Caco-2 (cell line): ENCODE results near the gene ECE1. TPM values are rescaled to one million over a fixed set of nuclear protein-coding genes. Genes with fewer than 3 reads are reported as not detected.

Experiments
- BruUV-seq: library from RNA; stranded (reverse); fragments of 400-500 nt; replicated peaks from 2 replicates; lab custom pipeline; 2021; lab: Mats Ljungman, UMichigan
- CTCF ChIA-PET: fragments of 300-600 bp; sonication (Branson Sonifier 250); formaldehyde crosslinking; loops from one replicate; lab custom pipeline; 2022; ENCODE audit warnings: antibody characterized with exemption; lab: Charles Lee
- POLR2A ChIA-PET: fragments of 300-600 bp; sonication (Branson Sonifier 250); formaldehyde crosslinking; loops from one replicate; lab custom pipeline; 2022; ENCODE audit warnings: antibody characterized with exemption; lab: Charles Lee
- DNase-seq, 2 experiments: peaks; one replicate each; pipeline versions ENCODE4 v3.0.0 to v3.0.0-alpha.2; 2020 to 2022
- H3K27me3 ChIP-seq: replicated peaks from 2 replicates; pipeline ENCODE4 v1.6.0; 2011; ENCODE audit warnings: low read length; ENCODE audit not compliant: control insufficient read depth, insufficient read depth
- H3K36me3 ChIP-seq: 2 replicates; pipeline ENCODE4 v1.5.1; 2011; ENCODE audit warnings: low read length; ENCODE audit not compliant: control insufficient read depth, insufficient read depth
- H3K4me1 ChIP-seq: fragments of 250-450 bp; sonication (Bioruptor Pico); 2 replicates; pipeline ENCODE4 v1.5.1; 2020; ENCODE audit warnings: mild to moderate bottlenecking
- H3K4me3 ChIP-seq: 2 replicates; pipeline ENCODE4 v1.5.1; 2011; ENCODE audit warnings: low read depth, mild to moderate bottlenecking, control low read depth, low read length
- H3K9me3 ChIP-seq: fragments of 250-450 bp; sonication (Bioruptor Pico); 2 replicates; pipeline ENCODE4 v1.5.1; 2020; ENCODE audit warnings: mild to moderate bottlenecking, moderate library complexity
- H3K27ac Mint-ChIP-seq: one replicate; pipeline ENCODE4 v1.8.0; 2022; ENCODE audit warnings: mixed read lengths; ENCODE audit not compliant: unreplicated experiment
- H3K27me3 Mint-ChIP-seq: one replicate; pipeline ENCODE4 v1.8.0; 2022; ENCODE audit warnings: mixed read lengths; ENCODE audit not compliant: insufficient read depth, unreplicated experiment
- H3K36me3 Mint-ChIP-seq: one replicate; pipeline ENCODE4 v1.8.0; 2022; ENCODE audit warnings: mild to moderate bottlenecking, mixed read lengths; ENCODE audit not compliant: insufficient read depth, unreplicated experiment
- H3K4me1 Mint-ChIP-seq: one replicate; pipeline ENCODE4 v1.8.0; 2022; ENCODE audit warnings: low read depth, mixed read lengths; ENCODE audit not compliant: unreplicated experiment
- H3K4me3 Mint-ChIP-seq: one replicate; pipeline ENCODE4 v1.8.0; 2022; ENCODE audit warnings: mild to moderate bottlenecking, moderate library complexity, mixed read lengths; ENCODE audit not compliant: unreplicated experiment
- H3K9me3 Mint-ChIP-seq: one replicate; pipeline ENCODE4 v1.8.0; 2022; ENCODE audit warnings: mixed read lengths; ENCODE audit not compliant: unreplicated experiment
- CTCF ChIP-seq, 2 experiments: fragments of 200-600 bp in 1 of 2; IDR thresholded peaks; 1 replicate in 1 of 2; 2 replicates in 1 of 2; pipeline versions ENCODE4 v1.5.1 to v1.8.0; 2011 to 2022; ENCODE audit warnings: antibody characterized with exemption in 1 of 2, control low read depth in 1 of 2, inconsistent platforms in 1 of 2, low read depth in 1 of 2, low read length in 1 of 2, mild to moderate bottlenecking in 1 of 2, moderate library complexity in 1 of 2; ENCODE audit not compliant: insufficient read depth in 1 of 2, severe bottlenecking in 1 of 2, unreplicated experiment in 1 of 2
- intact Hi-C: fragments of 100-400 bp; cut with micrococcal nuclease; formaldehyde crosslinking; loops from one replicate; pipeline ENCODE4 v1.10.0; 2022; ENCODE audit not compliant: unreplicated experiment
- total RNA-seq: library from RNA; stranded (reverse); gene quantifications from 2 replicates; pipeline ENCODE4 v1.2.3, GENCODE V29; 2022

Gene ECE1
- total RNA-seq, 1 experiment from 2014 or later = 50.2 TPM

GRCh38 chr1:21261551-21262292 lies 28.5 kb downstream of the ECE1 start:
- ChIA-PET POLR2A (no interaction called here), CTCF (interaction anchor here (1.4 to 1.5 kb wide), 2 partner anchors 9 to 10 kb away, joined by 7 read pairs; no protein-coding TSS in a partner anchor)
- no peaks in the 10 kb centered on the region for H3K9me3 ChIP-seq
- Mint-ChIP-seq H3K9me3 (no peaks in the 10 kb centered on the region), H3K4me3 (no peak overlapping the region), H3K4me1 (peaks cover 23% of the 10 kb centered on the region), H3K36me3 (peaks cover 9% of the 10 kb centered on the region), H3K27me3 (no peaks in the 10 kb centered on the region), H3K27ac (peak overlapping the region; percentile 73)
- BruUV-seq = no TSS peak
- H3K36me3 ChIP-seq = no peaks in the 10 kb centered on the region; the same call in 1 of the 2 replicates
- H3K27me3 ChIP-seq = no peaks in the 10 kb centered on the region
- no peak for DNase-seq
- TF ChIP-seq CTCF (IDR thresholded peaks at IDR 0.05; ENCODE audit: insufficient read depth in 1 of 2, low read depth in 1 of 2, low read length in 1 of 2, severe bottlenecking in 1 of 2, unreplicated experiment in 1 of 2) = no peak
- peaks cover 38% of the 10 kb centered on the region for H3K4me1 ChIP-seq
- intact Hi-C loops = no loop called here
- H3K4me3 ChIP-seq = no peak overlapping the region

GRCh38 chr1:21260405-21261125 lies 29.7 kb downstream of the ECE1 start:
- no peak overlapping the region for H3K4me3 ChIP-seq
- no TSS peak for BruUV-seq
- no peak for TF ChIP-seq CTCF (IDR thresholded peaks at IDR 0.05; ENCODE audit: insufficient read depth in 1 of 2, low read depth in 1 of 2, low read length in 1 of 2, severe bottlenecking in 1 of 2, unreplicated experiment in 1 of 2)
- DNase-seq = no peak
- no peaks in the 10 kb centered on the region for H3K9me3 ChIP-seq
- Mint-ChIP-seq H3K27ac (no peak overlapping the region), H3K4me1 (peaks cover 23% of the 10 kb centered on the region), H3K36me3 (peaks cover 9% of the 10 kb centered on the region), H3K4me3 (no peak overlapping the region), H3K27me3 (no peaks in the 10 kb centered on the region), H3K9me3 (no peaks in the 10 kb centered on the region)
- ChIA-PET POLR2A (interaction anchor here (0.7 kb wide), 1 partner anchor 85 kb away, joined by 3 read pairs; no protein-coding TSS in a partner anchor), CTCF (no interaction called here)
- H3K36me3 ChIP-seq = no peaks in the 10 kb centered on the region; the same call in 1 of the 2 replicates
- intact Hi-C loops = no loop called here
- H3K27me3 ChIP-seq = no peaks in the 10 kb centered on the region
- peaks cover 27% of the 10 kb centered on the region for H3K4me1 ChIP-seq

- Histone ChIP-seq H3K4me3 (no peak overlapping the region), H3K36me3 (peaks cover 4% of the 10 kb centered on the region; the same call in 1 of the 2 replicates), H3K4me1 (peaks cover 16% of the 10 kb centered on the region), H3K9me3 (no peaks in the 10 kb centered on the region), H3K27me3 (no peaks in the 10 kb centered on the region)
- H3K27ac Mint-ChIP-seq = no peak overlapping the region
- intact Hi-C loops = loop anchor here (10.0 kb wide), 1 partner anchor 275 kb away; no protein-coding TSS in a partner anchor
- H3K27me3 Mint-ChIP-seq = no peaks in the 10 kb centered on the region
- DNase-seq = no peak
- BruUV-seq = no TSS peak
- TF ChIP-seq CTCF (IDR thresholded peaks at IDR 0.05; ENCODE audit: insufficient read depth in 1 of 2, low read depth in 1 of 2, low read length in 1 of 2, severe bottlenecking in 1 of 2, unreplicated experiment in 1 of 2) = no peak
- CTCF ChIA-PET = interaction anchor here (0.7 to 1.7 kb wide), 2 partner anchors 106 to 109 kb away, joined by 3 to 5 read pairs; no protein-coding TSS in a partner anchor
- no peaks in the 10 kb centered on the region for H3K9me3 Mint-ChIP-seq
- POLR2A ChIA-PET = no interaction called here
- no peak overlapping the region for H3K4me3 Mint-ChIP-seq
- peaks cover 16% of the 10 kb centered on the region for H3K4me1 Mint-ChIP-seq
- H3K36me3 Mint-ChIP-seq = peaks cover 15% of the 10 kb centered on the region
Observed at GRCh38 chr1:21259316-21260076, 30.8 kb downstream of the ECE1 start.
